Brain microvascular endothelial cell (primary cell): ENCODE measurements around the gene LPIN3.

ENCODE experiments used
- DNase-seq: peaks from one replicate; pipeline ENCODE4 v3.0.0-alpha.2; 2020
- H3K27ac ChIP-seq: fragments of 250-450 bp; sonication (Bioruptor Pico); 2 replicates; pipeline ENCODE4 v1.5.1; 2020; ENCODE audit warnings: mild to moderate bottlenecking, moderate library complexity
- H3K27me3 ChIP-seq: fragments of 250-450 bp; sonication (Bioruptor Pico); replicated peaks from 2 replicates; pipeline ENCODE4 v1.5.1; 2020; ENCODE audit warnings: mild to moderate bottlenecking
- H3K36me3 ChIP-seq: fragments of 250-450 bp; sonication (Bioruptor Pico); replicated peaks from 2 replicates; pipeline ENCODE4 v1.5.1; 2020; ENCODE audit warnings: mild to moderate bottlenecking
- H3K4me3 ChIP-seq: 2 replicates; pipeline ENCODE4 v1.5.1; 2011; ENCODE audit warnings: low read depth, mild to moderate bottlenecking, control low read depth, low read length, moderate library complexity
- CTCF ChIP-seq: IDR thresholded peaks from 2 replicates; pipeline ENCODE4 v1.5.1; 2011; ENCODE audit warnings: low read depth, mild to moderate bottlenecking, moderate library complexity, low read length, control low read depth, inconsistent platforms; ENCODE audit errors: missing control alignments
- in situ Hi-C: cut with HindIII; loops from 2 replicates; pipeline ENCODE4 v1.10.0; 2017; ENCODE audit warnings: low sequenced_read_pairs, low pct_ligation_motif_present

Gene LPIN3

DNA sequence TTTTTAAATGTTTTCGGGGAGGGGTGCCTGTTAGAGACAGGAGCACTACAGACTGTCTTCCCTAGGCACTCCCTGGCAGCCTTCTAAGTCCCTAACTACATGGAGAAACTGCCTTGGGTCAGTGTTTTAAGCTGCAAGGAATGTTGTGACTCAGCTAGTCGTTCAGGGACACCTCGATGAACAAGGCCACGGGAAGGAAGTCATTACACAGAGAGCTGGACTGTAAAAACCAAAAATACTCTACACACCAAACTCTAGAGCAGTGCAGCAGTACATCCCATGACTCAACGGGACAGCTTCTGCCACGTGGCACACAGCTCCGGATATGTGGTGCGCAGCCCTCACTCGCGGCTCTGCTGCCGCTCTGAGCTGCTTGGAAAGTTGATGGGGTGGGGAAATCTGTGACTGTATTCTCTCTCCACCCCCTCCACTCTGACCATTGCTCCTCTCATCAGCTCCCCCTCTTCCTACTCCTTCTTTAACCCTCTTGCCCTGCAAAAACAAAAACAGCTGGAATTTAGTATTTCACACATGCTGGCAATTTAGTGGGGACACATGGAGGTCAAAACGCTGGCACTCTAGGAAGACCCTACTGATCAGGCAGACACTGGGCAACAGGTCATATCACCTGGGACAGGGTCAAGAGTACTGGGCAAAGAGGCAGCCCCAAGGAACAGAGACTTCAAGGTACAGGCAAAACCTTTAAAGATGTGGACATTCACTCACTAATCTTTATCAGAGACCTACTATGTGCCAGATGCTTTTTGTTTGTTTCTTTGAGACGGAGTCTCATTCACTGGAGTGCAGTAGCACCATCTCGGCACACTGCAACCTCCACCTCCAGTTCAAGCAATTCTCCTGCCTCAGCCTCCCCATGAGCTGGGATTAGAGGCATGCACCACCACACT, 10.9 kb upstream of the LPIN3 start:
- in situ Hi-C loops = no loop called here
- Histone ChIP-seq H3K4me3 (no peak overlapping the region), H3K36me3 (no peaks in the 10 kb centered on the region), H3K27me3 (no peaks in the 10 kb centered on the region), H3K27ac (peak overlapping the region; percentile 86)
- TF ChIP-seq CTCF = no peak
- DNase-seq = peak; percentile 98

- peak; percentile 50 for DNase-seq
- Histone ChIP-seq H3K4me3 (no peak overlapping the region), H3K27me3 (no peaks in the 10 kb centered on the region), H3K27ac (peak overlapping the region; percentile 86), H3K36me3 (no peaks in the 10 kb centered on the region)
- TF ChIP-seq CTCF = no peak
- in situ Hi-C loops = no loop called here
These were observed 10.3 kb upstream of the LPIN3 start for GRCh38 chr20:41330343-41330720.

DNA sequence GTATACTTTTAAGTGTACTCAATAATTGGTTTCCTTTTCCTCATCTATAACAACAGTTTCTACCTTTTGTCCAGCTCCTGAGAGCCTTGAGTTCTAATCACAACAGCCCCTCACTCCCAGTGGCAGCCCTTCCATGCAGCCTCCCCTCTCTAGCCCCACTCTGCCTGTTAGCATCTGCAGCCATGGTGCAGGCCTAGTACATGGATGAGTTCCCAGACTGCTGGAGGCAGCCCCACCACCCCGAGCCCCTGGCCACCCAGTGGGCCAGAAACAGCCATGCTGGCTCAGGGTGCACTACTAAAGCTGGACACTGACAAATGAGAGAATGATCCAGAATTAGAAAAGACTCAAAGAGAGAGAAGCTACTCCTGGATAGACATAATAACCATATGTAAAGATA, 9.7 kb upstream of the LPIN3 start:
- H3K27ac ChIP-seq = no peak overlapping the region
- H3K36me3 ChIP-seq = no peaks in the 10 kb centered on the region
- DNase-seq = no peak
- H3K27me3 ChIP-seq = no peaks in the 10 kb centered on the region
- TF ChIP-seq CTCF = no peak
- H3K4me3 ChIP-seq = no peak overlapping the region
- in situ Hi-C loops = no loop called here

DNA sequence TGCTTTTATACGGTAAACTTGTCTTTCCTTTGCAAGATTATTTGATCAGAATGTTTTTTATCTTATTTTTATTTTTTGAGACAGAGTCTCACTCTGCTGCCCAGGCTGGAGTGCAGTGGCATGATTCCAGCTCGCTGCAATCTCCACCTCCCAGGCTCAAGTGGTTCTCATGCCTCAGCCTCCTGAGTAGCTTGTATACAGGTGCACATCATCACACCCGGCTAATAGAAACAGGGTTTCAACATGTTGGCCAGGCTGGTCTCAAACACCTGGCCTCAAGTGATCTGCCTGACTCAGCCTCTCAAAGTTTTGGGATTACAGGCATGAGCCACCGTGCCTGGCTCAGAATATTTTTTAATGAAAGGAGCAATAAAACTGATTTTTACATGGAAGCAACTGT, 8.9 kb upstream of the LPIN3 start:
- Histone ChIP-seq H3K4me3 (no peak overlapping the region), H3K27ac (no peak overlapping the region), H3K36me3 (no peaks in the 10 kb centered on the region), H3K27me3 (no peaks in the 10 kb centered on the region)
- DNase-seq = no peak
- in situ Hi-C loops = no loop called here
- TF ChIP-seq CTCF = no peak

- DNase-seq = no peak
- Histone ChIP-seq H3K27me3 (no peaks in the 10 kb centered on the region), H3K4me3 (no peak overlapping the region), H3K27ac (no peak overlapping the region), H3K36me3 (no peaks in the 10 kb centered on the region)
- in situ Hi-C loops = no loop called here
- TF ChIP-seq CTCF = no peak
These were observed 6.6 kb upstream of the LPIN3 start for GRCh38 chr20:41334036-41334435.
